ENCODE measurements around the gene NDUFAF5.

NDUFAF5 gene

GRCh38 chr20:13777171-13777601, 7.6 kb upstream of the NDUFAF5 start:
- no peak for DNase-seq (ENCODE audit: low read depth)

DNA sequence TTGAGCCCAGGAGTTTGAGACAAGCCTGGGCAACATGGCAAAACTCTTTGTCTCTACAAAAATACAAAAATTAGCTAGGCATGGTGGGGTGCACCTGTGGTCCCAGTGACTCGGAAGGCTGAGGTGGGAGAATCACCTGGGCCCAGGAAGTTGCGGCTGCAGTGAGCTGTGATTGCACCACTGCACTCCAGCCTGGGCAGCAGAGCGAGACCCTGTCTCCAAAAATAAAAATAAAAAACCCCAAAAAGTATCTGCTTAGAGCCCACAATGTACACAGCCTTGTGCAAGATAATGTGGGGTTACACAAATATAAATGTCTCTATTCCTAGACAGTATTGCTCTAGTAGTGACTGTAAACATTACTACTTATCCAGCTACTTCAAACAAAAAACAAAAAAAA, 6.0 kb upstream of the NDUFAF5 start:
- no peak for DNase-seq (ENCODE audit: low read depth)

- no peak for DNase-seq (ENCODE audit: low read depth)
These were observed 1.3 kb upstream of the NDUFAF5 start for GRCh38 chr20:13783528-13783927.

- no peak for DNase-seq (ENCODE audit: low read depth)
These were observed 446 bp upstream of the NDUFAF5 start for GRCh38 chr20:13784271-13784892.

- no peak for DNase-seq (ENCODE audit: low read depth)
These were observed 1.5 kb downstream of the NDUFAF5 start for GRCh38 chr20:13786143-13786828.

GRCh38 chr20:13788167-13788834, 3.5 kb downstream of the NDUFAF5 start:
- no peak for DNase-seq (ENCODE audit: low read depth)

GRCh38 chr20:13790708-13791107, 5.9 kb downstream of the NDUFAF5 start:
- DNase-seq (ENCODE audit: low read depth): no peak

- DNase-seq (ENCODE audit: low read depth): no peak
These were observed 7.0 kb downstream of the NDUFAF5 start for GRCh38 chr20:13791540-13792459.

DNA sequence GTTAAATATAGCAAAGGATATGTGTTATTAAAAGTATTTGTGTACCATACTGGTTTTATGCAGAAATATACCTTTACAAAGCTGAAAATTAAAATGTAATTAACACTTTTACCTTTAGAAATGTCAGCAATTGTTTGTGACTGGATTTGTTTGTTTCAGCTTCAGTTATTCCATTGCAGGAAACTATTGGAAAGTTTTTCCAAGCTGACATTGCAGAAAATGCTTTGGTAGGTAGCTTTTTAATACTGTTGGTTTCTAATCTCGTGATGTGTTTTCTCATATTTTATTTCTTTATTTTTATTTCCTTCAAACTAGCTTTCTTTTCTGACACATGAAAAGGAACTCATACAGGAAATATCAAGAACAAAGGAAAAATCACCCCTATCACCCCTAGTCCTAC, 8.2 kb downstream of the NDUFAF5 start:
- DNase-seq (ENCODE audit: low read depth): no peak

DNA sequence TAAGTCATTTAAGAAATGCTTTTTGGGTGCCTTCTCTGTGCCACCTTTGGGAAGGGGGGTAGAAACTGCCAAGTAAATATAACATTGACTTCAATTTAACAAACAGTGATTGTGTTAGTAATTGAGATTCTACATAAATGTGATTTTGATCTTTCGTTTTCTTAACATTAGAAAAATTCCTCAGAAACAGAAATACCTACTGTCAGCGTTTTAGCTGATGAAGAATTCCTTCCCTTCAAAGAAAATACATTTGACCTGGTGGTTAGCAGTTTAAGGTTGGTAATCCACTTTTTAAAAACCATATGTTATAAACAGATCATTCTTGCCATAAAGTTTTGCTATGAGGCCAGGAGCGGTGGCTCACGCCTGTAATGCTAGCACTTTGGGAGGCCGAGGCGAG, 9.8 kb downstream of the NDUFAF5 start:
- no peak for DNase-seq (ENCODE audit: low read depth)

DNA sequence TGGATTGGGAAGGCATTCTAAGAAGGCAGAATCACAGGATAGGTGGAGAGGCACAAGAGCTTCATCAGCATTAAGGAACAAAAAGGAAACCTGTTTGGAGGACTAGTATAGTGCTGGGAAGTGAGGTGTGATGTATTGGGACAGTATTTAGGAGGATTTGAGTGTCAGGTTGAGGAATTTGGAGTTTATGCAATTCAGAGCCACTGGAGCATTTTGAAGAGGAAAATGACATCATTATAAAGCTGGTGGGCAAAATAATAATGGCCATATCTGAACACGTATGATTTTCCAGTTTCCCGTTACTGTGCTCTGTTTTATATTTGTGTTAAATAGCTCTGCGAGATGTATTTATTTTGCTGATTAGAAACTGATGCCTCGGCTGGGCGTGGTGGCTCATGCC, 14.2 kb downstream of the NDUFAF5 start:
- no peak for DNase-seq (ENCODE audit: low read depth)

GRCh38 chr20:13799974-13800373, 15.1 kb downstream of the NDUFAF5 start:
- DNase-seq (ENCODE audit: low read depth): no peak

GRCh38 chr20:13800728-13801134, 15.9 kb downstream of the NDUFAF5 start:
- DNase-seq (ENCODE audit: low read depth): no peak

DNA sequence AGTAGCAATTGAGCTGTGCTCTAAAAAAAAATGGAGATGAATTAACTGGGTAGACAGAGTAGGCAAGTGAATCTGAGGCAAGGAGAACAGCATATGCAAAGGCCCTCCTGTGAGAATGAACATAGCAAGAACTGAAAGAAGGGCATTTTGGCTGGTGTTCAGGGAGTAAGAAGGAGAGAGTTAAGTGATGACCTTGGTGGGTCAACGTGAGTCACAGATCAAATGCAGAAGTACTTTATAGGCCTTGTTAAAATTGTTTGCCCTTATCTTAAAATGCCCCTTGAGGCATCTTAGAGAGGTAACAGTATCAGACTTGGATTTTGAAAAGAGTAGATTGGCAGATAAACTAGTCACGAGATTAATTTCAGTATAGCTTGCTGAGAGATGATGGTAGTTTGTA, 24.5 kb downstream of the NDUFAF5 start:
- no peak for DNase-seq (ENCODE audit: low read depth)

DNA sequence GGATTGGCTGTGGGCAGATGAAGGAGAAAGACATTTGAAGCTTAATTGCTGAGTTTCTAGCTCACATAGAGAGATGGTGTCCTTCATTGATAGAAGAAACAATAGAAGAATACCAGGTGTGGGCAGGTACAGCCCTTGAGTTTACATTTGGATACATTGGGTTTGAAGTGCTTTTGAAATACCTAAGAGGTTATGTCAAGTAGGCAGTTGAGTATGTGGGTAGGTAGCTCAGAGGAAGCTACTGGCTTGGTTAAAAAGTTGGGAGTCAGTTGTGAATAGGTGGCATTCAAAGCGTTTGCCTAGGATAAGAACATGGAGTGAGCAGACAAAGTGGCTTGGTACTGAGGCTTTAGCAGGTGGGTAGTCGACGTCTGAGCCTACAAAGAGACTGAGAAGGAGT, 25.0 kb downstream of the NDUFAF5 start:
- no peak for DNase-seq (ENCODE audit: low read depth)

- DNase-seq (ENCODE audit: low read depth): no peak
These were observed 25.6 kb downstream of the NDUFAF5 start for GRCh38 chr20:13810446-13810845.

DNA sequence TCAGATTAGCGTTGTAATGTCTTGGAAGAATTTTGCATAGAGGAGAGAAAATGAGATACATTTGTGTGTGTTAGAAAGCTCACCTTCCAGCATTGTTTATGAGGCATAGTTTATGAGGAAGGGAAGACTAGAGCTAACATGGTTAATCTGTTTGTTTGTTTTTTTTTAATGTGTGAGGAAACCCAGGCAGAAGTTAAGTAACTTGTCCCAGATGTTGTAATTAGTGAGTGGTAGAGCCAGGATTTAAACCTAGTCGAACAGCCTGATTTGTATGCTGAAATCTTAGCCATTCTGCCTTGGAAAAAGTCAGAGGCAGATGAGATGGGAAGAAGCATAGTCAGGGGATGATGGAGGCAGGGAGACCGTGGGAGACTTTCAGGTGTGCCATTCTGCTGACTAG, 29.1 kb downstream of the NDUFAF5 start:
- DNase-seq (ENCODE audit: low read depth): no peak

- DNase-seq (ENCODE audit: low read depth): no peak
These were observed 29.8 kb downstream of the NDUFAF5 start for GRCh38 chr20:13814672-13815071.

GRCh38 chr20:13816757-13817156, 31.9 kb downstream of the NDUFAF5 start:
- DNase-seq (ENCODE audit: low read depth): no peak

GRCh38 chr20:13817342-13817741, 32.5 kb downstream of the NDUFAF5 start:
- no peak for DNase-seq (ENCODE audit: low read depth)

GRCh38 chr20:13819885-13820645, 35.2 kb downstream of the NDUFAF5 start:
- no peak for DNase-seq (ENCODE audit: low read depth)

DNA sequence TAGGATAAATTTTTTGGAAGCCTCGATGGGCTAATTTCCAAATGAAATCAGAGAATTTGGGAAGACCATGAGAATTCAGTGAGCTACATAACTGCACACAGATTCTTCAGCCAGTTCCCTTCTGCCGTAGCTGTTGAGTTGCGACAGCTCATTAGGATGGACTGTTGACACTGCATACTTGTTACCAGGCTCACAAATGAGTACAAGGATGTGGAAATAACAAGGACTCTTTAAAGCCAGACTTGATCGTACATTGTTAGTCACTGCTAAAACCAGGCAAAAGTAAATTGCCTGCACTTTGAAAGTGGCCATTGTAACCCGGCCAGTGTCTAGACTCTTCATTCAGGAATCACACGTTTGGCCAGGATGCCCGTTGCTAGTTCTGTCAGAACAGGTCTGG, 37.0 kb downstream of the NDUFAF5 start:
- no peak for DNase-seq (ENCODE audit: low read depth)

All from activated T-helper 9 cell treated with anti-CD3 and anti-CD28 coated beads, Interleukin-2, amount 50 U/mL, for 16 hours (primary cell).